Thyroid gland (tissue), 4 donors: ENCODE measurements around the gene ESRRA. TPM values are rescaled to one million over a fixed set of nuclear protein-coding genes. Genes with fewer than 3 reads are reported as not detected.

Experiments used
- DNase-seq, 2 donors: peaks; one replicate each; pipeline ENCODE4 v3.0.0-alpha.2; 2019
- H3K27ac ChIP-seq, 3 donors: fragments of 200-600 bp; sonication (generic); 1 replicate in 2 of 3; 2 replicates in 1 of 3; pipeline ENCODE4 v1.5.1; 2016 to 2019; ENCODE audit warnings: mild to moderate bottlenecking in 1 of 3, moderate library complexity in 1 of 3
- H3K27me3 ChIP-seq: fragments of 200-600 bp; sonication (generic); one replicate; pipeline ENCODE4 v1.5.1; 2019
- H3K36me3 ChIP-seq, 2 donors: fragments of 200-600 bp; sonication (generic); one replicate each; pipeline ENCODE4 v1.5.1; 2016 to 2019
- H3K4me1 ChIP-seq, 2 donors: fragments of 200-600 bp; sonication (generic); one replicate each; pipeline ENCODE4 v1.5.1; 2017 to 2019
- H3K4me3 ChIP-seq, 3 donors: fragments of 200-600 bp; sonication (generic); replicated peaks in 1 of 3; 1 replicate in 2 of 3; 2 replicates in 1 of 3; pipeline ENCODE4 v1.5.1; 2016; ENCODE audit warnings: mild to moderate bottlenecking in 1 of 3
- H3K9me3 ChIP-seq: fragments of 200-600 bp; sonication (generic); one replicate; pipeline ENCODE4 v1.5.1; 2017
- CTCF ChIP-seq, 6 experiments: fragments of 200-600 bp in 3 of 6; fragments of 450-650 bp in 3 of 6; sonication (generic) in 3 of 6; IDR thresholded peaks; one replicate each; pipeline ENCODE4 v1.5.1; 2016 to 2019; ENCODE audit warnings: antibody characterized with exemption in 6 of 6, mild to moderate bottlenecking in 2 of 6, inconsistent platforms in 1 of 6, moderate library complexity in 1 of 6
- POLR2A ChIP-seq, 2 donors: fragments of 450-650 bp; IDR thresholded peaks; one replicate each; pipeline ENCODE4 v1.6.1; 2017; ENCODE audit warnings: antibody characterized with exemption in 2 of 2, mild to moderate bottlenecking in 2 of 2, moderate library complexity in 1 of 2
- WGBS, 2 donors: methylation state at CpG; one replicate each; pipeline ENCODE4 v1.1.5; 2017; 5-methylcytosine and 5-hydroxymethylcytosine counted together
- intact Hi-C: fragments of 100-400 bp; cut with DNase I; formaldehyde crosslinking; loops from one replicate; pipeline ENCODE4 v1.15.1; 2023
- total RNA-seq, 4 donors: library from RNA; depleted of rRNA; stranded (reverse); fragments of >200 nt; gene quantifications; one replicate each; pipeline ENCODE4 v1.2.3, GENCODE V29; 2016

Gene ESRRA
- total RNA-seq, 4 donors from 2014 or later: 42.8 to 71.6 (median 58.3) TPM

DNA sequence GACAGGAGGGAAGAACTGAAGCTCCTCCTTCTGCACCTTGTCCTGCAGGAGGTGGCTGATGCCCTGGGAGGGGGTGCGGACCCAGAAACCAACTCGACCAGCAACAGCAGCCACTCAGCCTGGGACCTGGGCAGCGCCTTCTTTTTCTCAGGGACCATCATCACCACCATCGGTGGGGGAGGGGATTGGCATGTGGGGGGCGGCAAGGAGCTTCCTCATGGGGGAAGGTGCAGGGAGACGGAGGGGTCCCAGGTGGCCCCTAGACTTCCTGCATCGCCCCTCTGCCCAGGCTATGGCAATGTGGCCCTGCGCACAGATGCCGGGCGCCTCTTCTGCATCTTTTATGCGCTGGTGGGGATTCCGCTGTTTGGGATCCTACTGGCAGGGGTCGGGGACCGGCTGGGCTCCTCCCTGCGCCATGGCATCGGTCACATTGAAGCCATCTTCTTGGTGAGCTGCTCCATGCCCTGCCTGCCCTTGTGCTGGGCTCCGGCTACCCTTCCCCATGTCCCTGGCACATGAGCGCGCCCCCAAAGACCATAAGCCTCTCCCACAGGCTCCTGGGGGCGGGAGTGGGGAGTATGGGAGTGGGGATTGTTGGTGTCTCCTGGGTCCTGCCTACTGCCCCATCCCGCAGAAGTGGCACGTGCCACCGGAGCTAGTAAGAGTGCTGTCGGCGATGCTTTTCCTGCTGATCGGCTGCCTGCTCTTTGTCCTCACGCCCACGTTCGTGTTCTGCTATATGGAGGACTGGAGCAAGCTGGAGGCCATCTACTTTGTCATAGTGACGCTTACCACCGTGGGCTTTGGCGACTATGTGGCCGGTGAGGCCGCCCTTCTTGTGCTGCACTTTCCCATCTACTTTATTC is 8.3 kb upstream of the ESRRA start:
- TF ChIP-seq POLR2A (IDR thresholded peaks at IDR 0.05): no peak
- WGBS, 2 donors: 38 to 39% methylated on average over 11 to 21 of the region's 34 CpGs
- Histone ChIP-seq H3K9me3 (no peaks in the 10 kb centered on the region), H3K36me3 (no peaks in the 10 kb centered on the region), H3K4me1 (peaks cover 26 to 40% of the 10 kb centered on the region in 2 donors), H3K27me3 (peaks cover 5% of the 10 kb centered on the region), H3K4me3 (no peak overlapping the region), H3K27ac (no peak overlapping the region)
- DNase-seq: no peak
- intact Hi-C loops: no loop called here

DNA sequence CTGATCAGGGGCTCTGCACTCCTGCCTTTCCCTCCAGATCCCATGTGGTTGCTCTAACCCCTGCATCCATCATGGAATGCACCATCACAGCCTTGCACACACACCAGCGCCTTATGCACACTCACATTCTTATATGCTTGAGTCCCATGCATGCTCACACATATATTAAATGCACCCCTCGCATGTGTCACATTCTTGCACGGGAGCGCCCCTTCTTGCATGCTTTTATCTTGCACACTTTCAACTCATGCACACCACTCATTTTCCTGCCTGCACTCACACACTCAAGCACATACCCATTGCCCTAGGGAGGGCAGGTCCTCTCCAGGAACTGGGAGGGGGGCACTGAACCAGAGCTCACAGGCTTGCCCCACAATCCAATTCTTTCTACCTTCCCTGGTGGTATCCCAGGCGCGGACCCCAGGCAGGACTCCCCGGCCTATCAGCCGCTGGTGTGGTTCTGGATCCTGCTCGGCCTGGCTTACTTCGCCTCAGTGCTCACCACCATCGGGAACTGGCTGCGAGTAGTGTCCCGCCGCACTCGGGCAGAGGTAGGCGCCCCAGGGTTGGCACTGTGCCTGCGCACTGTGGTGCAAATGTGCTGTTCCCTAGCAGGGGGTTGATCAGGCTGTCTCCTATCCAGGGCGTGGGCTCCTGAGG is 7.5 kb upstream of the ESRRA start:
- peak; percentile 95 to 96 for DNase-seq
- Histone ChIP-seq H3K4me3 (no peak overlapping the region), H3K36me3 (no peaks in the 10 kb centered on the region), H3K27me3 (peaks cover 1% of the 10 kb centered on the region), H3K9me3 (no peaks in the 10 kb centered on the region), H3K27ac (peak overlapping the region in 1 of 3 donors; percentile 48), H3K4me1 (peaks cover 26 to 33% of the 10 kb centered on the region in 2 donors)
- intact Hi-C loops: no loop called here
- TF ChIP-seq POLR2A (IDR thresholded peaks at IDR 0.05): no peak
- no peak for TF ChIP-seq CTCF (IDR thresholded peaks at IDR 0.05)
- WGBS, 2 donors: 17 to 26% methylated on average over 11 to 17 of the region's 18 CpGs

- peak overlapping the region; percentile 26 to 82 (median 42) for H3K27ac ChIP-seq
- intact Hi-C loops: no loop called here
Measured at GRCh38 chr11:64298966-64299846, 6.1 kb upstream of the ESRRA start.

GRCh38 chr11:64299847-64300648 is 5.3 kb upstream of the ESRRA start, which contains the start of gene CATSPERZ:
Gene CATSPERZ, plus strand, starts transcription at chr11:64300358. Its CDS starts 53 bp downstream, at chr11:64300411.
- intact Hi-C loops: no loop called here
- DNase-seq: peak; percentile 53 to 57
- Histone ChIP-seq H3K36me3 (no peaks in the 10 kb centered on the region), H3K4me3 (peak within 1 kb of the TSS in 1 of 3 donors; percentile 40), H3K4me1 (peaks cover 32 to 44% of the 10 kb centered on the region in 2 donors), H3K27me3 (no peaks in the 10 kb centered on the region), H3K27ac (peak within 1 kb of the TSS; percentile 26 to 82 (median 42)), H3K9me3 (no peaks in the 10 kb centered on the region)
- 9 to 12% methylated on average over 29 to 53 of the region's 54 CpGs for WGBS, 2 donors
- TF ChIP-seq POLR2A (IDR thresholded peaks at IDR 0.05) (no peak), CTCF (IDR thresholded peaks at IDR 0.05) (peak in 2 of 6 experiments; percentile 2)

More at GRCh38 chr11:64298966-64299846, 6.1 kb upstream of the ESRRA start:
- 7 to 11% methylated on average over 24 to 27 of the region's 60 CpGs for WGBS, 2 donors
- H3K27me3 ChIP-seq: no peaks in the 10 kb centered on the region
- H3K4me3 ChIP-seq: peak overlapping the region in 1 of 3 donors; percentile 40
- TF ChIP-seq POLR2A (IDR thresholded peaks at IDR 0.05) (peak in 1 of 2 donors; percentile 51), CTCF (IDR thresholded peaks at IDR 0.05) (peak in 1 of 6 experiments; percentile 13)
- H3K9me3 ChIP-seq: no peaks in the 10 kb centered on the region
- no peaks in the 10 kb centered on the region for H3K36me3 ChIP-seq
- peak; percentile 83 for DNase-seq
- peaks cover 32 to 42% of the 10 kb centered on the region in 2 donors for H3K4me1 ChIP-seq
